Keratinocyte (primary cell): Measurements from ENCODE around the gene SPTLC3. TPM values are rescaled to one million over a fixed set of nuclear protein-coding genes. Genes with fewer than 3 reads are reported as not detected.

Experiments
- DNase-seq: peaks from one replicate; pipeline ENCODE4 v3.0.0-alpha.2; 2011; ENCODE audit warnings: low read depth, missing footprints, low spot score
- FAIRE-seq: peaks from 2 replicates; lab custom pipeline; 2011; peaks lifted over from hg19 to GRCh38; lab: Jason Lieb, UNC
- H2AFZ ChIP-seq: 2 replicates; pipeline ENCODE4 v1.6.0; 2012; ENCODE audit warnings: low read length, control low read depth, inconsistent platforms; ENCODE audit not compliant: control insufficient read depth
- H3K27ac ChIP-seq: 2 replicates; pipeline ENCODE4 v1.5.1; 2011; ENCODE audit warnings: low read length; ENCODE audit not compliant: control insufficient read depth, insufficient read depth
- H3K27me3 ChIP-seq: 3 replicates; pipeline ENCODE4 v1.6.0; 2011; ENCODE audit warnings: low read length; ENCODE audit not compliant: control insufficient read depth, insufficient read depth; ENCODE audit errors: extremely low read depth
- H3K36me3 ChIP-seq, 2 experiments: 2 replicates in 1 of 2; 3 replicates in 1 of 2; pipeline ENCODE4 v1.5.1; 2011; ENCODE audit warnings: low read length in 2 of 2, mild to moderate bottlenecking in 1 of 2; ENCODE audit not compliant: control insufficient read depth in 2 of 2, insufficient read depth in 2 of 2; ENCODE audit errors: extremely low read depth in 1 of 2
- H3K4me1 ChIP-seq: 3 replicates; pipeline ENCODE4 v1.5.1; 2011; ENCODE audit warnings: low read length; ENCODE audit not compliant: control insufficient read depth, insufficient read depth; ENCODE audit errors: extremely low read depth
- H3K4me2 ChIP-seq: 3 replicates; pipeline ENCODE4 v1.6.0; 2011; ENCODE audit warnings: low read depth, low read length; ENCODE audit not compliant: control insufficient read depth, insufficient read depth; ENCODE audit errors: extremely low read depth
- H3K4me3 ChIP-seq, 3 experiments: fragments of 200-600 bp in 1 of 3; sonication (generic) in 1 of 3; 2 replicates in 2 of 3; 3 replicates in 1 of 3; pipeline ENCODE4 v1.5.1; 2011 to 2016; ENCODE audit warnings: low read length in 3 of 3, mild to moderate bottlenecking in 3 of 3, control low read depth in 2 of 3, inconsistent platforms in 1 of 3, low read depth in 1 of 3, mixed read lengths in 1 of 3, mixed run types in 1 of 3, moderate library complexity in 1 of 3; ENCODE audit not compliant: control insufficient read depth in 2 of 3, insufficient read depth in 2 of 3; ENCODE audit errors: extremely low read depth in 1 of 3
- H3K79me2 ChIP-seq: 2 replicates; pipeline ENCODE4 v1.6.0; 2012; ENCODE audit warnings: low read length; ENCODE audit not compliant: control insufficient read depth, insufficient read depth
- H3K9ac ChIP-seq: 3 replicates; pipeline ENCODE4 v1.6.0; 2011; ENCODE audit warnings: low read length; ENCODE audit not compliant: control insufficient read depth, insufficient read depth; ENCODE audit errors: extremely low read depth
- H3K9me1 ChIP-seq: 3 replicates; pipeline ENCODE4 v1.6.0; 2011; ENCODE audit warnings: low read length; ENCODE audit not compliant: control insufficient read depth, insufficient read depth; ENCODE audit errors: extremely low read depth
- H3K9me3 ChIP-seq: 2 replicates; pipeline ENCODE4 v1.5.1; 2012; ENCODE audit warnings: low read depth, low read length; ENCODE audit not compliant: control insufficient read depth
- H4K20me1 ChIP-seq: 3 replicates; pipeline ENCODE4 v1.6.0; 2011; ENCODE audit warnings: low read length; ENCODE audit not compliant: control insufficient read depth, insufficient read depth; ENCODE audit errors: extremely low read depth
- CTCF ChIP-seq, 3 experiments: IDR thresholded peaks in 1 of 3; conservative IDR thresholded peaks in 1 of 3; optimal IDR thresholded peaks in 1 of 3; 2 replicates in 2 of 3; 3 replicates in 1 of 3; pipeline versions ENCODE3 to v1.5.1; 2011; ENCODE audit warnings: low read length in 3 of 3, mild to moderate bottlenecking in 3 of 3, moderate library complexity in 2 of 3, control low read depth in 1 of 3, inconsistent platforms in 1 of 3; ENCODE audit not compliant: insufficient read depth in 2 of 3; ENCODE audit errors: extremely low read depth in 1 of 3
- EZH2 ChIP-seq: IDR thresholded peaks from one replicate; pipeline ENCODE4 v1.6.1; 2012; ENCODE audit warnings: inconsistent platforms, mild to moderate bottlenecking, low read length, moderate library complexity
- dilution Hi-C: fragments of 300-500 bp; cut with MboI; formaldehyde crosslinking; loops from one replicate; pipeline ENCODE4 v1.7.0; 2020; ENCODE audit warnings: low sequenced_read_pairs; ENCODE audit not compliant: extremely low pct_ligation_motif_present
- polyA plus RNA-seq, 5 experiments: library from polyadenylated mRNA; depleted of rRNA in 3 of 5; stranded (reverse) in 3 of 5; stranded (forward) in 1 of 5; unstranded in 1 of 5; fragments of >200 nt; gene quantifications; 1 replicate in 1 of 5; 2 replicates in 3 of 5; 3 replicates in 1 of 5; pipeline versions ENCODE4 v1.2.1 to v1.2.3, GENCODE V29; 2011 to 2012; ENCODE audit warnings: missing spikeins in 2 of 5, low read depth in 1 of 5, low replicate concordance in 1 of 5

The SPTLC3 gene
- polyA plus RNA-seq, 1 donor (not counting 4 experiments of a cell fraction or from before 2014, with no cell fraction given), result 11.4 TPM

- Histone ChIP-seq H3K4me3 (no peak overlapping the region), H4K20me1 (no peaks in the 10 kb centered on the region), H3K9me1 (no peaks in the 10 kb centered on the region), H3K4me2 (no peak overlapping the region), H2AFZ (no peak overlapping the region), H3K9me3 (no peaks in the 10 kb centered on the region), H3K27ac (no peak overlapping the region), H3K9ac (no peak overlapping the region), H3K36me3 (peaks cover 0 to 7% of the 10 kb centered on the region in 2 experiments), H3K4me1 (no peaks in the 10 kb centered on the region), H3K79me2 (no peaks in the 10 kb centered on the region), H3K27me3 (no peaks in the 10 kb centered on the region)
- FAIRE-seq (no peak), DNase-seq (no peak)
- no peak for TF ChIP-seq CTCF (optimal IDR thresholded peaks at IDR 0.05 in 1 of 3, IDR thresholded peaks at IDR 0.05 in 1 of 3, conservative IDR thresholded peaks at IDR 0.05 in 1 of 3; ENCODE audit: extremely low read depth in 1 of 3, insufficient read depth in 2 of 3, low read length in 3 of 3)
- TF ChIP-seq EZH2, result no peak
- dilution Hi-C loops, result no loop called here
Observed at GRCh38 chr20:13158369-13158768, 149.6 kb downstream of the SPTLC3 start.

GRCh38 chr20:13159889-13160288 is 151.1 kb downstream of the SPTLC3 start:
- TF ChIP-seq CTCF (optimal IDR thresholded peaks at IDR 0.05 in 1 of 3, IDR thresholded peaks at IDR 0.05 in 1 of 3, conservative IDR thresholded peaks at IDR 0.05 in 1 of 3; ENCODE audit: extremely low read depth in 1 of 3, insufficient read depth in 2 of 3, low read length in 3 of 3) (no peak), EZH2 (no peak)
- Histone ChIP-seq H4K20me1 (no peaks in the 10 kb centered on the region), H3K9ac (no peak overlapping the region), H2AFZ (no peak overlapping the region), H3K9me1 (no peaks in the 10 kb centered on the region), H3K27ac (no peak overlapping the region), H3K27me3 (no peaks in the 10 kb centered on the region), H3K36me3 (peaks cover 0 to 3% of the 10 kb centered on the region in 2 experiments), H3K79me2 (no peaks in the 10 kb centered on the region), H3K4me1 (no peaks in the 10 kb centered on the region), H3K4me2 (no peak overlapping the region), H3K4me3 (no peak overlapping the region), H3K9me3 (no peaks in the 10 kb centered on the region)
- dilution Hi-C loops, result no loop called here
- no peak for DNase-seq
- FAIRE-seq, result no peak
